HepG2 (cell line): Measurements from ENCODE around the gene EXOSC7.

ENCODE experiments used
- ATF7 ChIP-seq, 2 experiments: fragments of 450-650 bp in 1 of 2; sonication (generic) in 1 of 2; formaldehyde crosslinking in 1 of 2; IDR thresholded peaks; 2 replicates each; pipeline versions ENCODE4 v1.4.0 to v1.6.1; 2016 to 2020; ENCODE audit warnings: antibody characterized with exemption in 1 of 2, mild to moderate bottlenecking in 1 of 2, missing genetic modification reagents in 1 of 2
- CC2D1A ChIP-seq: sonication (generic); formaldehyde crosslinking; IDR thresholded peaks from 2 replicates; pipeline ENCODE4 v1.8.1; 2023; ENCODE audit warnings: mild to moderate bottlenecking, missing genetic modification reagents
- CTCF ChIP-seq: sonication (generic); formaldehyde crosslinking; IDR thresholded peaks from 2 replicates; pipeline ENCODE4 v1.5.0; 2020; ENCODE audit warnings: mild to moderate bottlenecking, missing genetic modification reagents, moderate library complexity
- DMTF1 ChIP-seq: sonication (generic); formaldehyde crosslinking; IDR thresholded peaks from 2 replicates; pipeline ENCODE4 v1.4.0; 2020; ENCODE audit warnings: mild to moderate bottlenecking, missing genetic modification reagents
- ERF ChIP-seq: IDR thresholded peaks from 2 replicates; pipeline ENCODE4 v1.6.1; 2018; ENCODE audit warnings: missing biosample characterization, missing genetic modification reagents
- HMGXB4 ChIP-seq, 2 experiments: sonication (generic) in 1 of 2; formaldehyde crosslinking in 1 of 2; IDR thresholded peaks; 2 replicates each; pipeline versions ENCODE4 v1.4.0 to v1.6.1; 2018 to 2020; ENCODE audit warnings: missing genetic modification reagents in 2 of 2, borderline replicate concordance in 1 of 2, low read depth in 1 of 2, mild to moderate bottlenecking in 1 of 2, missing biosample characterization in 1 of 2
- NR2F1 ChIP-seq, 2 experiments: fragments of 450-650 bp in 1 of 2; formaldehyde crosslinking in 1 of 2; IDR thresholded peaks; 2 replicates each; pipeline versions ENCODE4 v1.5.0 to v1.6.1; 2016 to 2020; ENCODE audit warnings: mild to moderate bottlenecking in 1 of 2, missing compliant biosample characterization in 1 of 2, missing genetic modification reagents in 1 of 2, moderate library complexity in 1 of 2
- POLR2A ChIP-seq, 2 experiments: IDR thresholded peaks; 2 replicates each; pipeline ENCODE4 v1.6.1; 2011; ENCODE audit warnings: low read depth in 2 of 2, low read length in 2 of 2, mild to moderate bottlenecking in 1 of 2, moderate library complexity in 1 of 2; ENCODE audit not compliant: insufficient read depth in 1 of 2
- RAD51 ChIP-seq: fragments of 450-650 bp; IDR thresholded peaks from 2 replicates; pipeline ENCODE4 v1.6.1; 2016; ENCODE audit warnings: borderline replicate concordance
- SIN3A ChIP-seq: IDR thresholded peaks from 2 replicates; pipeline ENCODE4 v1.6.1; 2011; ENCODE audit warnings: low read depth, mild to moderate bottlenecking, control low read depth, low read length, borderline replicate concordance
- SRSF9 ChIP-seq: fragments of 200-400 bp; formaldehyde crosslinking; IDR thresholded peaks from 2 replicates; pipeline ENCODE4 v1.6.1; 2018; ENCODE audit warnings: borderline replicate concordance, mild to moderate bottlenecking, low read depth, low read length; ENCODE audit not compliant: insufficient read depth, poor library complexity, severe bottlenecking
- TBL1XR1 ChIP-seq: fragments of 150-350 bp; IDR thresholded peaks from 2 replicates; pipeline ENCODE4 v1.6.1; 2014; ENCODE audit warnings: borderline replicate concordance, low read length; ENCODE audit not compliant: partially characterized antibody
- ZNF772 ChIP-seq: sonication (generic); formaldehyde crosslinking; IDR thresholded peaks from 2 replicates; pipeline ENCODE4 v1.5.0; 2020; ENCODE audit warnings: mild to moderate bottlenecking, missing genetic modification reagents

GRCh38 chr3:45026957-45027356 lies 50.9 kb downstream of the EXOSC7 start:
- TF ChIP-seq CC2D1A (CRISPR knock-in tag) (no peak), ATF7 (IDR thresholded peaks at IDR 0.05) (no peak), ATF7 (CRISPR knock-in tag; IDR thresholded peaks at IDR 0.05) (no peak), DMTF1 (no peak), ZNF772 (CRISPR knock-in tag) (no peak), RAD51 (no peak), POLR2A (IDR thresholded peaks at IDR 0.05; ENCODE audit: insufficient read depth in 1 of 2, low read depth in 2 of 2, low read length in 2 of 2) (no peak), NR2F1 (CRISPR knock-in tag; IDR thresholded peaks at IDR 0.05) (no peak), ERF (no peak), CTCF (CRISPR knock-in tag) (no peak), SRSF9 (no peak), HMGXB4 (CRISPR knock-in tag; IDR thresholded peaks at IDR 0.05; ENCODE audit: borderline replicate concordance in 1 of 2, low read depth in 1 of 2) (no peak), TBL1XR1 (no peak), SIN3A (no peak)
